SK-N-MC (cell line): ENCODE measurements around the gene RPP38.

Experiments used
- EZH2 ChIP-seq: fragments of 200-600 bp; sonication (generic); IDR thresholded peaks from one replicate; pipeline ENCODE4 v1.6.1; 2017; ENCODE audit warnings: antibody characterized with exemption
- FOXP2 ChIP-seq: optimal IDR thresholded peaks from 2 replicates; pipeline ENCODE3; 2011; ENCODE audit warnings: mild to moderate bottlenecking, moderate library complexity; ENCODE audit not compliant: insufficient read depth; ENCODE audit errors: extremely low read length, control extremely low read depth
- POLR2AphosphoS5 ChIP-seq: IDR thresholded peaks from 2 replicates; pipeline ENCODE4 v1.6.1; 2012; ENCODE audit warnings: mild to moderate bottlenecking, low read depth, low read length, borderline replicate concordance

GRCh38 chr10:15137036-15137359 lies 39.8 kb downstream of the RPP38 start:
- no peak for TF ChIP-seq EZH2
- no peak for TF ChIP-seq POLR2AphosphoS5
- TF ChIP-seq FOXP2 = no peak
